ENCODE data around the gene CAMP. TPM values are rescaled to one million over a fixed set of nuclear protein-coding genes. Genes with fewer than 3 reads are reported as not detected.
A peak's percentile ranks its signal among the peaks of the same experiment; 100 is the strongest.

Gene CAMP
- total and polyA plus RNA-seq, 4 donors: 0.55 to 17.2 TPM; not detected in 2

- Histone ChIP-seq H3K27ac (ENCODE audit: low read depth, low read length) (no peak overlapping the region), H3K9me3 (ENCODE audit: control insufficient read depth, insufficient read depth, low read length) (no peaks in the 10 kb centered on the region), H3K4me3 (ENCODE audit: low read depth, low read length) (no peak overlapping the region), H3K27me3 (ENCODE audit: control insufficient read depth, insufficient read depth, low read length) (no peaks in the 10 kb centered on the region), H3K4me1 (ENCODE audit: control insufficient read depth, insufficient read depth, low read length) (peaks cover 2% of the 10 kb centered on the region), H3K36me3 (ENCODE audit: control insufficient read depth, insufficient read depth, low read length) (no peaks in the 10 kb centered on the region)
- WGBS (ENCODE audit: insufficient coverage): 87% methylated on average over 9 of the region's 9 CpGs
- no peak for DNase-seq (ENCODE audit: low read depth in 4 of 6, low spot score in 6 of 6)
Measured at GRCh38 chr3:48220746-48221145, 2.5 kb upstream of the CAMP start.

GRCh38 chr3:48225587-48225986 lies 2.3 kb downstream of the CAMP start:
- no peaks in the 10 kb centered on the region for H3K9me3 ChIP-seq (ENCODE audit: control insufficient read depth, insufficient read depth, low read length)
- WGBS (ENCODE audit: insufficient coverage): 100% methylated on average over 1 of the region's 3 CpGs
- DNase-seq (ENCODE audit: low read depth in 4 of 6, low spot score in 6 of 6): no peak
- H3K36me3 ChIP-seq (ENCODE audit: control insufficient read depth, insufficient read depth, low read length): no peaks in the 10 kb centered on the region
- H3K27ac ChIP-seq (ENCODE audit: low read depth, low read length): no peak overlapping the region
- no peaks in the 10 kb centered on the region for H3K4me1 ChIP-seq (ENCODE audit: control insufficient read depth, insufficient read depth, low read length)
- H3K27me3 ChIP-seq (ENCODE audit: control insufficient read depth, insufficient read depth, low read length): no peaks in the 10 kb centered on the region
- no peak overlapping the region for H3K4me3 ChIP-seq (ENCODE audit: low read depth, low read length)

- Histone ChIP-seq H3K4me1 (ENCODE audit: control insufficient read depth, insufficient read depth, low read length) (no peaks in the 10 kb centered on the region), H3K9me3 (ENCODE audit: control insufficient read depth, insufficient read depth, low read length) (no peaks in the 10 kb centered on the region), H3K27ac (ENCODE audit: low read depth, low read length) (no peak overlapping the region), H3K36me3 (ENCODE audit: control insufficient read depth, insufficient read depth, low read length) (no peaks in the 10 kb centered on the region), H3K4me3 (ENCODE audit: low read depth, low read length) (no peak overlapping the region), H3K27me3 (ENCODE audit: control insufficient read depth, insufficient read depth, low read length) (no peaks in the 10 kb centered on the region)
- no peak for DNase-seq (ENCODE audit: low read depth in 4 of 6, low spot score in 6 of 6)
- 47% methylated on average over 3 of the region's 3 CpGs for WGBS (ENCODE audit: insufficient coverage)
Measured at GRCh38 chr3:48226939-48227338, 3.6 kb downstream of the CAMP start.

- H3K4me3 ChIP-seq (ENCODE audit: low read depth, low read length): no peak overlapping the region
- H3K9me3 ChIP-seq (ENCODE audit: control insufficient read depth, insufficient read depth, low read length): no peaks in the 10 kb centered on the region
- no peaks in the 10 kb centered on the region for H3K36me3 ChIP-seq (ENCODE audit: control insufficient read depth, insufficient read depth, low read length)
- no peak for DNase-seq (ENCODE audit: low read depth in 4 of 6, low spot score in 6 of 6)
- peaks cover 4% of the 10 kb centered on the region for H3K4me1 ChIP-seq (ENCODE audit: control insufficient read depth, insufficient read depth, low read length)
- H3K27ac ChIP-seq (ENCODE audit: low read depth, low read length): no peak overlapping the region
- 67% methylated on average over 4 of the region's 4 CpGs for WGBS (ENCODE audit: insufficient coverage)
- no peaks in the 10 kb centered on the region for H3K27me3 ChIP-seq (ENCODE audit: control insufficient read depth, insufficient read depth, low read length)
Measured at GRCh38 chr3:48232232-48232631, 8.9 kb downstream of the CAMP start.

- H3K27me3 ChIP-seq (ENCODE audit: control insufficient read depth, insufficient read depth, low read length): no peaks in the 10 kb centered on the region
- peaks cover 4% of the 10 kb centered on the region for H3K4me1 ChIP-seq (ENCODE audit: control insufficient read depth, insufficient read depth, low read length)
- no peaks in the 10 kb centered on the region for H3K9me3 ChIP-seq (ENCODE audit: control insufficient read depth, insufficient read depth, low read length)
- H3K4me3 ChIP-seq (ENCODE audit: low read depth, low read length): no peak overlapping the region
- 8% methylated on average over 5 of the region's 6 CpGs for WGBS (ENCODE audit: insufficient coverage)
- peak in 2 of 6 donors; percentile 80 to 84 for DNase-seq (ENCODE audit: low read depth in 4 of 6, low spot score in 6 of 6)
- H3K27ac ChIP-seq (ENCODE audit: low read depth, low read length): no peak overlapping the region
- no peaks in the 10 kb centered on the region for H3K36me3 ChIP-seq (ENCODE audit: control insufficient read depth, insufficient read depth, low read length)
Measured at GRCh38 chr3:48232734-48233133, 9.4 kb downstream of the CAMP start.

GRCh38 chr3:48233542-48233941 lies 10.2 kb downstream of the CAMP start:
- 86% methylated on average over 1 of the region's 2 CpGs for WGBS (ENCODE audit: insufficient coverage)
- peaks cover 4% of the 10 kb centered on the region for H3K4me1 ChIP-seq (ENCODE audit: control insufficient read depth, insufficient read depth, low read length)
- no peaks in the 10 kb centered on the region for H3K36me3 ChIP-seq (ENCODE audit: control insufficient read depth, insufficient read depth, low read length)
- no peaks in the 10 kb centered on the region for H3K27me3 ChIP-seq (ENCODE audit: control insufficient read depth, insufficient read depth, low read length)
- no peak for DNase-seq (ENCODE audit: low read depth in 4 of 6, low spot score in 6 of 6)
- no peak overlapping the region for H3K27ac ChIP-seq (ENCODE audit: low read depth, low read length)
- no peaks in the 10 kb centered on the region for H3K9me3 ChIP-seq (ENCODE audit: control insufficient read depth, insufficient read depth, low read length)
- H3K4me3 ChIP-seq (ENCODE audit: low read depth, low read length): no peak overlapping the region

- Histone ChIP-seq H3K4me1 (ENCODE audit: control insufficient read depth, insufficient read depth, low read length) (peaks cover 17% of the 10 kb centered on the region), H3K36me3 (ENCODE audit: control insufficient read depth, insufficient read depth, low read length) (no peaks in the 10 kb centered on the region), H3K4me3 (ENCODE audit: low read depth, low read length) (no peak overlapping the region), H3K9me3 (ENCODE audit: control insufficient read depth, insufficient read depth, low read length) (no peaks in the 10 kb centered on the region), H3K27ac (ENCODE audit: low read depth, low read length) (no peak overlapping the region), H3K27me3 (ENCODE audit: control insufficient read depth, insufficient read depth, low read length) (no peaks in the 10 kb centered on the region)
- WGBS (ENCODE audit: insufficient coverage): no CpG with 5 or more reads among the region's 1 CpG
- no peak for DNase-seq (ENCODE audit: low read depth in 4 of 6, low spot score in 6 of 6)
Measured at GRCh38 chr3:48236531-48236930, 13.2 kb downstream of the CAMP start.

- H3K4me1 ChIP-seq (ENCODE audit: control insufficient read depth, insufficient read depth, low read length): peaks cover 30% of the 10 kb centered on the region
- 95% methylated on average over 4 of the region's 15 CpGs for WGBS (ENCODE audit: insufficient coverage)
- no peak for DNase-seq (ENCODE audit: low read depth in 4 of 6, low spot score in 6 of 6)
- H3K4me3 ChIP-seq (ENCODE audit: low read depth, low read length): no peak overlapping the region
- no peaks in the 10 kb centered on the region for H3K9me3 ChIP-seq (ENCODE audit: control insufficient read depth, insufficient read depth, low read length)
- no peak overlapping the region for H3K27ac ChIP-seq (ENCODE audit: low read depth, low read length)
- H3K27me3 ChIP-seq (ENCODE audit: control insufficient read depth, insufficient read depth, low read length): no peaks in the 10 kb centered on the region
- peaks cover 3% of the 10 kb centered on the region for H3K36me3 ChIP-seq (ENCODE audit: control insufficient read depth, insufficient read depth, low read length)
Measured at GRCh38 chr3:48238531-48239085, 15.3 kb downstream of the CAMP start.

- no peak overlapping the region for H3K27ac ChIP-seq (ENCODE audit: low read depth, low read length)
- H3K9me3 ChIP-seq (ENCODE audit: control insufficient read depth, insufficient read depth, low read length): no peaks in the 10 kb centered on the region
- H3K4me3 ChIP-seq (ENCODE audit: low read depth, low read length): peak overlapping the region; percentile 97
- peak in 2 of 6 donors; percentile 49 to 79 for DNase-seq (ENCODE audit: low read depth in 4 of 6, low spot score in 6 of 6)
- peaks cover 31% of the 10 kb centered on the region for H3K4me1 ChIP-seq (ENCODE audit: control insufficient read depth, insufficient read depth, low read length)
- 21% methylated on average over 8 of the region's 20 CpGs for WGBS (ENCODE audit: insufficient coverage)
- peaks cover 4% of the 10 kb centered on the region for H3K36me3 ChIP-seq (ENCODE audit: control insufficient read depth, insufficient read depth, low read length)
- H3K27me3 ChIP-seq (ENCODE audit: control insufficient read depth, insufficient read depth, low read length): no peaks in the 10 kb centered on the region
Measured at GRCh38 chr3:48240000-48240963, 17.0 kb downstream of the CAMP start.

Data from spinal cord (tissue), 10 donors.